H7 (cell line): ENCODE measurements around the gene DCTN5. TPM values are rescaled to one million over a fixed set of nuclear protein-coding genes. Genes with fewer than 3 reads are reported as not detected.

Experiments used
- DNase-seq: peaks from one replicate; pipeline ENCODE4 v3.0.0; 2012
- H3K27me3 ChIP-seq: 2 replicates; pipeline ENCODE4 v1.6.0; 2011; ENCODE audit warnings: mild to moderate bottlenecking, low read length; ENCODE audit not compliant: control insufficient read depth, insufficient read depth
- H3K36me3 ChIP-seq: replicated peaks from 2 replicates; pipeline ENCODE4 v1.5.1; 2011; ENCODE audit warnings: low read length; ENCODE audit not compliant: control insufficient read depth, insufficient read depth
- H3K4me3 ChIP-seq: 2 replicates; pipeline ENCODE4 v1.5.1; 2011; ENCODE audit warnings: low read depth, mild to moderate bottlenecking, control low read depth, low read length, moderate library complexity; ENCODE audit not compliant: insufficient read depth
- total RNA-seq: library from RNA; depleted of rRNA; stranded (reverse); fragments of >200 nt; shearing (Covaris generic); gene quantifications from 2 replicates; pipeline ENCODE4 v1.2.3, GENCODE V29; 2014

The DCTN5 gene
- total RNA-seq, 1 experiment from 2014 or later = 38.2 TPM

DNA sequence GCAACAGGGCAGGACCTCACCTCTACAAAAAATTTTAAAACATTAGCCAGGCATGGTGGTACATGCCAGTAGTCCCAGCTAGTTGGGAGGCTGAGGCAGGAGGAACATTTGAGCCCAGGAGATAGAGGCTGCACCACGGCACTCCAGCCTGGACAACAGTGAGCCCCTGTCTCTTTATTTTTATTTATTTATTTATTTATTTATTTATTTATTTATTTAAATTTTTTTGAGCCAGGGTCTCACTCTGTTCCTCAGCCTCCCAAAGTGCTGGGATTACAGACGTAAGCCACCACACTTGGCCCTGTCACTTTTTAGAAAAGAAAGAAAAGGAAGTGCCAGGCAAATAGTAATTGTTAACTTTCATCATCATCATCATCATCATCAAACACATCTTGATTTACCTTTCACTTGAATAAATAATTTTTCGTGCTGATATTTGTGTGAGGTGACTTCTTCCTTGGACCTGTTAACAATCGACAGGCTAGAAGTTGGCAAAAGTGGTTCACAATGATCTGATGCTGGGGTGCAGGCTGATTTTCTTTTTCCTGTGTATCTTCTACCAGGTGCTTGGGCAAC lies 6.7 kb upstream of the DCTN5 start:
- H3K36me3 ChIP-seq = peaks cover 25% of the 10 kb centered on the region
- H3K27me3 ChIP-seq = no peaks in the 10 kb centered on the region
- no peak overlapping the region for H3K4me3 ChIP-seq
- DNase-seq = no peak

DNA sequence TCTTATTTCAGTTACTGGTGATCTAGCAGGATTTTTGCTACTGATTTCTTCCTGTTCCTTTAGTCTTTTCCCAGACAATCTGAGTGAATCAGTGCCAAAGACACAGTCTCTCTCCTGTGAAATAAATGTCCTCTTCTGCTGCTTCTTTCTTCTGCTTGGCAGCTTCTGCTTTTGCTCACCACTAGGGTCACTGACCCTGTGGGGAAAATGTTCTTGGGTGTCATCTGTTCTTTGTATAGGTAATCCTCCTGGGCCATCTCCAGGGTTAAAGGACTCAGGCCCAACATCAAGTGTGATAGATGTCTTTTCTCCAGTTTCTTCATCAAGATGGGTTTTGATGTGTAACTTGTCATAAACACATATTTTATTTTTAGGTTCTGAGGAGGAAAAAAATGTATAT lies 5.3 kb upstream of the DCTN5 start:
- Histone ChIP-seq H3K27me3 (no peaks in the 10 kb centered on the region), H3K4me3 (no peak overlapping the region), H3K36me3 (peaks cover 19% of the 10 kb centered on the region)
- DNase-seq = no peak

DNA sequence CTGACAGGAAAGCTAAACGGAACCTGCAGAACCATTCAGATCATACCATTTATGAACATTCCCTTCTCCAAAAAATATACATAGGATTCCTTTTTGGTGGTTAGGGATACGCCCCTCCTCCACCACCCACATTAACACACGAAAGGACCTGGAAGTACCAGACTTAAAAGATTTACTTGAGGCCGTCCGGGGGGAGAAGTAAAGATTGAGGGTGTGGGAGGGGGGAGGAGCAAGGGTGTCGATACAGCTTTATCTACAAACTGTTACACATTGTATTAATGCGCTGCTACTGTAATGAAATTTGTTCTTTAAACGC lies 693 bp upstream of the DCTN5 start:
- peaks cover 12% of the 10 kb centered on the region for H3K36me3 ChIP-seq
- H3K4me3 ChIP-seq = peak overlapping the region; percentile 81
- H3K27me3 ChIP-seq = no peaks in the 10 kb centered on the region
- DNase-seq = peak; percentile 71

DNA sequence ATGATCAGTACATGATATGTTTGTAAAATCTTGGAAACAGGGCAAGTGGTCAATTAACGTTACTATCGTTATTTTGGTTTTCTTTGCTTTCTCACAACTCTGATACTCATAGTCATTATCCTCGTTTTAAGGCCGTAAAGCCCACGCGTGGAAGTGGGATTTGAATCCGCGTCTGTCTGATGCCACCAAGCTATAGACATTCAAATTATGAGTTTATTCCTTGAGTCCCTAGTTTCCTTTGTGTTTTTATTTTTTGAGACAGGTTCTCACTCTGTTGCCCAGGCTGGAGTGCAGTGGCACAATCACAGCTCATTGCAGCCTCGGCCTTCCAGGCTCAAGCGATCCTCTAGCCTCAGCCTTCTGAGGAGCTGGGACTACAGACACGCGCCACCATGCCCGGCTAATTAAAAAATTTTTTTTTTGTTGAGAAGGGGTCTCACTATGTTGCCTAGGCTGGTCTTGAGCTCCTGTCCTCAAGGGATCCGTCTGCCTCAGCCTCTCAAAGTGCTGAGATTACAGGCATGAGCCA lies 1.0 kb downstream of the DCTN5 start:
- Histone ChIP-seq H3K4me3 (peak overlapping the region; percentile 81), H3K36me3 (peaks cover 7% of the 10 kb centered on the region), H3K27me3 (no peaks in the 10 kb centered on the region)
- DNase-seq = no peak

DNA sequence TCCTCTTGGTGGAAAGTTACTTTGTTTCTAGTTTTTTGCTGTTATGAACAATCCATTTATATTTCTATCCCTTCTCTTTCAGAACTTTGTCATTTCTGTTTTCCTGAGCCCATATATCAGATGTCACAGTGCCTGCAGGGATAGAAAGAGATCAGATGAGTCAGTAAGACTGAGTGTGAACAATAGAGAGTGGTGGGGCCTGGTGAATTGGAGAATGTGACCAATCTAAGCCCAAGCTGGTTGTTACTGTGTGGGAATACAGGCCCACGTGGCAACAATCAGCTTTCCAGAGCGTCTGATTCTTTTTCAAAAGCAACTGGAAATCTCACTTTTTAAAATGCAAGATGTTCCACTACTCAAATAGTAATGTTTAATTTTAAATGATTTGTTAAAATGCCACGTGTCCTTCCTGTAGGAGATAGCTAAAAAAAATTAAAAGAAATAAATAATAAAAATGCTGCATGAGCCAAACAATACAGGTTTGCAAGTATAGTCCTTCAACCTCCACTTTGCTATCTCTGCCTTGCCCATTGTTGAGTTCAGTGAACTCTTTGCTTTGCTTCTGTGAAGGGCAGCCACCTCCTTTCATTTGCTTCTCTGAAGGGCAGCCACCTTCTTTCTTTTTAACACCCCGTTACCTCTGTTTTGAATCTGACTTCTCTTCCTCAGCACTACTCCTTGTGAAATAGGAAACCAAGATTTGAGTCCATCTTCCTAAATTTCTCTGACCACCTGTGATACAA lies 9.6 kb downstream of the DCTN5 start:
- H3K27me3 ChIP-seq = no peaks in the 10 kb centered on the region
- H3K4me3 ChIP-seq = no peak overlapping the region
- no peak for DNase-seq
- peaks cover 2% of the 10 kb centered on the region; the same call in 1 of the 2 replicates for H3K36me3 ChIP-seq

DNA sequence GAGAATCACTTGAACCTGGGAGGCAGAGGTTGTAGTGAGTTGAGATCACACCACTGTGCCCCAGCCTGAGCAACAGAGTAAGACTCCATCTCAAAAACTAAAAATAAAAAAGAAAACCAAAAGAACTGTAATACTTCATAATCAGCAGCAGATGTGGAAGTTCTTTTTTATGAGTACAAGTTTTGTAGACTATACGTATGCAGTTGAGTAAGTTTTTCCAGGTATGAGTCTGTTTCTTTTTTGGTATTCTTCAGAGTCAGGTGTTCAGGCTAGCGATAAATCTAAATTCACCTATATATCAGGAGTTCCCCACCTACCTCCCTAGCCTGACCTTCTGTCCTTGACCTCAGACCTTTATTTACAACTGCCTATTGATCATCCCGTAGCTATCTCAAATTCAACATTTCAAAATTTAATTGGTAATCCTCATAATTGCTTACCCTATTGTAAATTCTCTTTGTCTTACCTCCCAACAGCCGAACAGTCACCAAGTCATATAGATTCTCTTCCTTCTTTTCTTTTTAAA lies 10.7 kb downstream of the DCTN5 start:
- H3K27me3 ChIP-seq = no peaks in the 10 kb centered on the region
- H3K36me3 ChIP-seq = peaks cover 2% of the 10 kb centered on the region; the same call in 1 of the 2 replicates

DNA sequence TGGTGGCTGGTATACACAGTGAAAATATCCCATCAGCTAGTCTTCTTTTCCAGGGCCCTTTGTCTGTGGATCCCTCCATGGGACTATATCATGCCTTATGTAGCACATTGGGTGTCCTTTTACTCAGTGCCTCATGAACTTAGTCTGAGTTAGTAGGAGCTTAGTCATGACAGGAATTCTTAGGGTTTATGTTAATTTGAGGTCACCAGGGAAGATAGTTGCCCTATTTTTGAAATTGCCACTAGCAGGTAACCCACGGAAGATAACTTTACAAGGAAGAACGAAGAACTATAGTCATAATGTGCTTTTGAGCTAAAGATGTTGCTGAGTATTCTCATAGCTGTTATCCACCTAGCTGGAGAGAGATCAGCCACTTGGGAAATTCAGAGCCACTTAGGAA lies 22.7 kb downstream of the DCTN5 start:
- no peak overlapping the region for H3K4me3 ChIP-seq
- no peaks in the 10 kb centered on the region for H3K27me3 ChIP-seq
- H3K36me3 ChIP-seq = peaks cover 28% of the 10 kb centered on the region

More for the DNA sequence above, 10.7 kb downstream of the DCTN5 start:
- DNase-seq = no peak
- no peak overlapping the region for H3K4me3 ChIP-seq

DNA sequence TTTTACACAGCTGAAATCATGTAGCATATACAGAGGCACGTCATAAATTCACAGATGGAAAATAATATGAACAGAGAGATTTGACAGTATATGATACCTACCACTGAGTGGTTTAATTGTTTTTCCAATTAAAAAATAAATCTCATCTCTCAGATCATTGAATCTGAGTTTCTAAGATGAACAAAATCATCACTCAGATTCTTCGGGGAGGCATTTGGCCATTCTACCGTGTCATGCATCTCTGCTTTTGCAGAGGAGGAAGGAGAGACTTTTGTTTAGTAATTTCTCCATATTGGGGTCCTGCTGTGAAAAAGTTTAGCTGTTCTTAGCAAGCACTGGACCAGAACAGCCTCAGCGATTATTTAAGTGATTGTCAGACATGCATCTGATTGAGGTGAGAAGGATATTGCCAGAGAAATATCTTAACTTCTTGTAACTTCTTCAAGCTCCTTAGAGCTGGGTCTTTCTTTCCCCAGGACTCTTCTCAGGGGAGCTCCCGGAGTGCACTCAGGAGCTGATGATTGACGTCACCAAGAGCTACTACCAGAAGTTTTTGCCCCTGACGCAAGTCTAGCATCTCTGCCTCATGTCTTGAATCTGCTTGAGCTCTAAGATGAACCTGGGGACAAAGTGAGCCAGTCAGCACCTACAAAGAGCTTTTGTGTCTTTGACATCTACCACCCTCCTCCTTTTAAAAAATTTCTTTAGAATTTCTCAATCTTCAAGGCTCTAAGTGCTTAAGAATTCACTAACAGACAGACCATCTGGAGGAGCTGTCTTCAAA lies 25.5 kb downstream of the DCTN5 start:
- no peak for DNase-seq
- H3K27me3 ChIP-seq = no peaks in the 10 kb centered on the region
- peaks cover 35% of the 10 kb centered on the region for H3K36me3 ChIP-seq
- no peak overlapping the region for H3K4me3 ChIP-seq

More for the DNA sequence above, 22.7 kb downstream of the DCTN5 start:
- DNase-seq = no peak

DNA sequence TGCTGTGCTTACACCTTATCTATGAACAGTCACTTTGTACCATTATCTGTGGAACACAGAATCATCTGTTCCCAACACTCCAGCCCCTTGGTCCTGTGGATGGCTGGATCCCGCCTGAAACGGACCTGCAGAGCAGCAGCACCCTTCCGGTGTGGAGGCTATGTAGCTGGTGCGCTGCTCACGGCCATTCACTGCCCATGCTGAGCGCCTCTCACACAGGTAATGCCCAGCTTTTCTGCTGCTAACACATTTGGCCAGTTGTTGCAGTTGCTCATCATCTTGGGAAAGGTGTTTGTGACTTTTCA lies 26.0 kb downstream of the DCTN5 start:
- no peak for DNase-seq
- peaks cover 34% of the 10 kb centered on the region for H3K36me3 ChIP-seq
- no peaks in the 10 kb centered on the region for H3K27me3 ChIP-seq
- no peak overlapping the region for H3K4me3 ChIP-seq

DNA sequence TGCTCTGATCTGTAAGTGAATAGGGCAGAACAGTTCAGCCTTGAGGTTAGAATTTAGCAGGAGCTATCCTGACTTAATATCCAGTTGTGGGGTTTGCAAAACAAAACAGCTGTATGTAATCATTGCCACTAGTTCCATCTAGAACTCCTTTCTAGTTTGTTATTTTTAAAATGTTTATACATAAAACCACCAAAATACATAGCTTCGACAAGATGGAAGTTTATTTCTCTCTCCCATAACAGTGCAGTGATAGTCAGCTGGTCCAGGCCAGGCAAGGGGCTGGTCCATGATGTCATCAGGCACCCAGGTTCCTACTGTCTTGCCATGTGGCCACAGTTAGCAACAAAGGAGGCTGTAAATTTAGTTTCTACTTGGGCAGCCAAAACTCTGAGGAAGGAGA lies 27.0 kb downstream of the DCTN5 start:
- DNase-seq = no peak
- peaks cover 34% of the 10 kb centered on the region for H3K36me3 ChIP-seq
- no peak overlapping the region for H3K4me3 ChIP-seq
- H3K27me3 ChIP-seq = no peaks in the 10 kb centered on the region

DNA sequence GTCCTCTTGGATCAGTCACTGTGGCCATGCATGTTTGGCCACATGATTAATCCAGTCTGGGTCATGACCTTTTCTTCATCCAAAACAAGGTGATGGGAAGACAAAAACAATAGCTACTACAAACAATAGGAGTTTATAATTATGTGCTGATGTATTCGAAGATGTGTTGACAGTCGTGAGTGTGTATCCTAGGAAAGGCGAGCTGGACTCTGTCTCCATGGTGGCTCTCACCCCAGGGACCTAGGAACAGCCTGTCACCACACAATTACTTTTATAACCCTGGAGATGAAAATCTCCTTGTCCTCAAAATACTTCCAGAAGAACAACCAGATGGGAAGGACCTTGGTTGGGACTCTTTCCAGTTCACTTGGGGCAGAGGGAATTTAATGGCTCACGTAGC lies 27.6 kb downstream of the DCTN5 start:
- peaks cover 34% of the 10 kb centered on the region for H3K36me3 ChIP-seq
- no peak overlapping the region for H3K4me3 ChIP-seq
- no peak for DNase-seq
- no peaks in the 10 kb centered on the region for H3K27me3 ChIP-seq

DNA sequence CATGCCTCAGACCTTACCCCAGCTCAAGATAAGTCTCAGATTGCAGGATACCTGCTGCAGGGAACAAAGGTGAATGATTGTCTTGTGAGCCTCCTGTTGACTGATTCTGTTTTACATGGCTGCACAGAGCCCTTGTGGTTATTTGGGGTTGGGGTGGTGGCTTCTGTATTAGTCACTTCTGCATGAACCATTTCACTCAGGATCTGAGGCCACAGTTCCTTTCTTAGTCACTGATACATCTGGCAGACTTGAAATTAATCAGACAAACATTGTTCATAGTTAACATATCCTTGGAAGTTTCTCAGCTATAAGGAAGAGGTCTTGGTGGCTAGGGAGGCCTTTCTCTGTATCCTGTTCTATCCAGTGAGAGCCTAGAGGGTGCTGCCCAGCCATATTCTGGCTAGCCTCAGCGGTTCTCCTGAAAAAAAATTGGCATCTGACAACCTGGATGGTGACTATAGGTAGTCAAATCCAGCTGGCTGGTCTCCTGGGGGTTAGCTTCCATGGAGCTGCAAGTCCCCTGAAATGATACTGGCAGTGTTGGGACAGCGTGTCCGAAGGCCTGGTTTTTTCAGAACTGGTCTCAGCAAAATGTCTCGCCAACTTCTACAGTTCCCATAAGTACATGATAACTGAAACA lies 29.0 kb downstream of the DCTN5 start:
- Histone ChIP-seq H3K4me3 (no peak overlapping the region), H3K36me3 (peaks cover 34% of the 10 kb centered on the region), H3K27me3 (no peaks in the 10 kb centered on the region)
- no peak for DNase-seq

DNA sequence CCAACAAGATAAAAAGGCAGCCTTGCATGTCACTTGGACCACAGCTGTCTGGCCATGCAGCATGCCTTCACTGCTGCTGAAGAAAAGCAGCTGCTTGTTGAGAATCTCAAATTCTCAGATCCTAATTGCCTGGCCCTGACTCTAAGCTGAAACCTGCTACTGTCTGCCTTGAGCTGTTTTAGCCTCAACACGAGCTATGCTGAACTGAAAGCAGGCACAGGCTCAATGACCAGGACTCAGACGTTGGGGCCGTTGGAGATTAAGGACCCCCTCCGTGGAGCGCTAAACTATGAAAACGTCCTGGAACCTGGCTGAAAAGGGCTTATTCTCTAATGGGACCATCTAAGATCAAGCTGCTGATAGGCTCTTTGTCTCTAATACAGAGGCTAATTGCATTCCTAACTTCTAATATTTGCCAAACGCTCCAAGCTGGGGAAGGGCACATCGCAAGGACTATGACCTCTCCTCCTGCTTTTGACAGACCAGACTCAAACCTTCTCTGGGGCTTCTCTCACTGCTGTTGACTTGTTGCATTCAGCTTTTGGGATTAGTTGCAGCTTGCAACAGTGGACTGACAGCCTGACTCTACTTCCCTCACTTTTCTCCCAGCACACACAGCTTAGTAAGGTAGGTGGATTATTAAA lies 32.8 kb downstream of the DCTN5 start:
- peaks cover 13% of the 10 kb centered on the region for H3K36me3 ChIP-seq
- DNase-seq = no peak
- no peaks in the 10 kb centered on the region for H3K27me3 ChIP-seq
- no peak overlapping the region for H3K4me3 ChIP-seq

DNA sequence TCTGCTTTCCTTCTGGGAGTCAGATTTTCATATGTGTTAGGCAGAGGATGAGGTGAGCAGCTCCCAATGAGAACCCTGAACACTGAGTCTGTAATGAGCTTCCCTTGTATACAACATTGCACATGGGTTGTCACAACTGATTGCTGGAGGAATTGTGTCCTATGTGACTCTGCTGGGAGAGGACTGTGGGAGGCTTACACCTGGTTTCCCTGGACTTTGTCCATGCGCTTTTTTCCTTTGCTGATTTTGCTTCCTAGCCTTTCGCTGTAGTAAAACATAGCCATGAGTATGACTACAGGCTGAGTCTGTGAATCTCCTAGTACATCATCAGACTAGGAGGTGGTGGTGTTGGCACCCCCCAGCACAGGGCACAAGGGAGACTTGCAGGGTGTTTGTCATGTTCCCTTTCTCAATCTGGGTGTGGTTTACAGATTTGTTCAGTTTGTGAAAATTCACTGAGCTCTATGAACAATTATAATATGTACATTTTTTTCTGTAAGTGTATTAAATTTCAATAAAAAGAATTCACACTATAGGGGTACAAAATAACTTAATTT lies 35.7 kb downstream of the DCTN5 start:
- Histone ChIP-seq H3K27me3 (no peaks in the 10 kb centered on the region), H3K4me3 (no peak overlapping the region), H3K36me3 (peaks cover 23% of the 10 kb centered on the region)
- no peak for DNase-seq
